Activated CD4-positive, alpha-beta memory T cell treated with anti-CD3 and anti-CD28 coated beads, Interleukin-2, amount 10 ng/mL, durations not matched to agents 7 days and 5 days (primary cell): ENCODE results near the gene SLX4IP. TPM values are rescaled to one million over a fixed set of nuclear protein-coding genes. Genes with fewer than 3 reads are reported as not detected.

Experiments used
- CTCF ChIA-PET: fragments of 350-600 bp; sonication (Branson Sonifier 250); formaldehyde crosslinking; loops from one replicate; lab custom pipeline; 2021; ENCODE audit warnings: antibody characterized with exemption, inconsistent platforms; lab: Charles Lee
- POLR2A ChIA-PET: fragments of 350-600 bp; sonication (Branson Sonifier 250); formaldehyde crosslinking; loops from one replicate; lab custom pipeline; 2021; ENCODE audit warnings: antibody characterized with exemption; lab: Charles Lee
- DNase-seq: peaks from one replicate; pipeline ENCODE4 v3.0.0-alpha.2; 2020
- H3K27ac Mint-ChIP-seq: one replicate; pipeline ENCODE4 v1.8.0; 2021; ENCODE audit warnings: mild to moderate bottlenecking, mixed read lengths
- H3K27me3 Mint-ChIP-seq: one replicate; pipeline ENCODE4 v1.8.0; 2021; ENCODE audit warnings: mixed read lengths
- H3K36me3 Mint-ChIP-seq: one replicate; pipeline ENCODE4 v1.8.0; 2021; ENCODE audit warnings: low read depth, mixed read lengths
- H3K4me1 Mint-ChIP-seq: one replicate; pipeline ENCODE4 v1.8.0; 2021; ENCODE audit warnings: mixed read lengths
- H3K4me3 Mint-ChIP-seq: one replicate; pipeline ENCODE4 v1.8.0; 2021; ENCODE audit warnings: mild to moderate bottlenecking, mixed read lengths
- H3K9me3 Mint-ChIP-seq: one replicate; pipeline ENCODE4 v1.8.0; 2021; ENCODE audit warnings: mixed read lengths
- total RNA-seq, 2 experiments: library from RNA; stranded (reverse); gene quantifications; one replicate each; pipeline ENCODE4 v1.2.3, GENCODE V29; 2021

SLX4IP gene
- total RNA-seq, 2 experiments from 2014 or later, result 6.2 TPM

GRCh38 chr20:10555393-10555792, 120.3 kb downstream of the SLX4IP start:
- ChIA-PET POLR2A (no interaction called here), CTCF (interaction anchor here (1.6 kb wide), 1 partner anchor 93 kb away, joined by 4 read pairs; no protein-coding TSS in a partner anchor)
- Mint-ChIP-seq H3K4me1 (peaks cover 30% of the 10 kb centered on the region), H3K27ac (no peak overlapping the region), H3K27me3 (peaks cover 3% of the 10 kb centered on the region), H3K9me3 (no peaks in the 10 kb centered on the region), H3K4me3 (no peak overlapping the region), H3K36me3 (peaks cover 2% of the 10 kb centered on the region)
- no peak for DNase-seq

DNA sequence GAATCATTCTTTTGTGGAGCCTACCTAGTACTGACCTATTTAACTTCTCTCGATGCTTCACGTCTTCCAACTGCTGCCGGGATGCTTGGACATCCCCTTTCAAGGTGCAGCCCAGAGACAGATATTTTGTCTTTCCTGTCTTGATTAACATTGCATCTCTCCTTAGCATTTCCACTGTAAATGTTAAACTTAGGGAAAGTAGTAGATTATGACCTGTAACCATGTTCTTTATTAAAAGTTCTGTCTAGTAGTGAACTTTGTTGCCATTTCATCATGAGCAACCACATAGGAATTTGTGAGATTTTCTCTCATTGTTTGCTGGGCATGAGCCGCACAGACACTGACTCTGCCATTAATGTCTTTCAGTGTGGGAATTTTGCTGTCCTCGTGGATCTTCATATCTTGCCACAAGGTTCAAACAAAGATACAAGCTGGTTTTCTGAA, 120.8 kb downstream of the SLX4IP start:
- Mint-ChIP-seq H3K27ac (no peak overlapping the region), H3K4me3 (no peak overlapping the region), H3K27me3 (peaks cover 3% of the 10 kb centered on the region), H3K9me3 (no peaks in the 10 kb centered on the region), H3K36me3 (peaks cover 2% of the 10 kb centered on the region), H3K4me1 (peaks cover 25% of the 10 kb centered on the region)
- ChIA-PET POLR2A (no interaction called here), CTCF (interaction anchor here (1.3 to 1.6 kb wide), 2 partner anchors 93 to 116 kb away, joined by 3 to 4 read pairs; no protein-coding TSS in a partner anchor)
- no peak for DNase-seq

- Mint-ChIP-seq H3K36me3 (peaks cover 4% of the 10 kb centered on the region), H3K4me3 (no peak overlapping the region), H3K27me3 (peaks cover 3% of the 10 kb centered on the region), H3K27ac (no peak overlapping the region), H3K9me3 (no peaks in the 10 kb centered on the region), H3K4me1 (peaks cover 19% of the 10 kb centered on the region)
- DNase-seq, result no peak
- POLR2A ChIA-PET, result no interaction called here
- CTCF ChIA-PET, result interaction anchor here (1.3 to 1.5 kb wide), 2 partner anchors 9 to 115 kb away, joined by 3 to 4 read pairs; no protein-coding TSS in a partner anchor
Observed at GRCh38 chr20:10556519-10557083, 121.5 kb downstream of the SLX4IP start.

- POLR2A ChIA-PET, result no interaction called here
- peaks cover 3% of the 10 kb centered on the region for H3K27me3 Mint-ChIP-seq
Observed at GRCh38 chr20:10557685-10558084, 122.6 kb downstream of the SLX4IP start.

GRCh38 chr20:10558635-10559187, 123.6 kb downstream of the SLX4IP start:
- Mint-ChIP-seq H3K4me3 (no peak overlapping the region), H3K27ac (no peak overlapping the region), H3K4me1 (peaks cover 23% of the 10 kb centered on the region), H3K27me3 (peaks cover 3% of the 10 kb centered on the region), H3K9me3 (no peaks in the 10 kb centered on the region), H3K36me3 (peaks cover 11% of the 10 kb centered on the region)
- ChIA-PET CTCF (no interaction called here), POLR2A (interaction anchor here (0.8 kb wide), 1 partner anchor 9 kb away, joined by 3 read pairs; no protein-coding TSS in a partner anchor)
- DNase-seq, result peak; percentile 52

More at GRCh38 chr20:10557685-10558084, 122.6 kb downstream of the SLX4IP start:
- peaks cover 7% of the 10 kb centered on the region for H3K36me3 Mint-ChIP-seq
- H3K4me1 Mint-ChIP-seq, result peaks cover 15% of the 10 kb centered on the region
- DNase-seq, result no peak
- H3K27ac Mint-ChIP-seq, result no peak overlapping the region
- no peaks in the 10 kb centered on the region for H3K9me3 Mint-ChIP-seq
- CTCF ChIA-PET, result interaction anchor here (1.5 kb wide), 1 partner anchor 10 kb away, joined by 4 read pairs; no protein-coding TSS in a partner anchor
- no peak overlapping the region for H3K4me3 Mint-ChIP-seq

DNA sequence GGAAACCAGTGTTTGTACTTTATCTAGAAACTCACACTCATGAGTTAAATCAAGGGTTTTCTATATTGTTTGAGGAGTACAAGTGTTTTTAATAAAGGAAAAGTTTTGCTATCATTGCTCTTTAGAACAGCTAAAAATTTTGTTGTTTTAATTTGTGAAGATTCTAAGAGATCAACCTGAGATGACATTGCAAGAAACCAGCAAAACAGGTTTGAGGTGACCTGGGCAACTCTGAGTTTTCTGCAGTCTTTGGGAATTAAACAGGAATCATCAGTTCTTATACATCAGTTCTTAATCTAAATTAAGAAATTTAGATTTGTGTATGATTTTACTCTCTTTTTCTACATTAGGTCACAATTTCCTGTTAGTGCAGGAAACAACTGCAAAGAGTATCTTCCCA, 124.2 kb downstream of the SLX4IP start:
- no peak for DNase-seq
- no peaks in the 10 kb centered on the region for H3K27me3 Mint-ChIP-seq
- H3K4me1 Mint-ChIP-seq, result peaks cover 29% of the 10 kb centered on the region
- CTCF ChIA-PET, result no interaction called here
- no peak overlapping the region for H3K4me3 Mint-ChIP-seq
- POLR2A ChIA-PET, result no interaction called here
- no peaks in the 10 kb centered on the region for H3K9me3 Mint-ChIP-seq
- H3K36me3 Mint-ChIP-seq, result peaks cover 11% of the 10 kb centered on the region
- no peak overlapping the region for H3K27ac Mint-ChIP-seq

DNA sequence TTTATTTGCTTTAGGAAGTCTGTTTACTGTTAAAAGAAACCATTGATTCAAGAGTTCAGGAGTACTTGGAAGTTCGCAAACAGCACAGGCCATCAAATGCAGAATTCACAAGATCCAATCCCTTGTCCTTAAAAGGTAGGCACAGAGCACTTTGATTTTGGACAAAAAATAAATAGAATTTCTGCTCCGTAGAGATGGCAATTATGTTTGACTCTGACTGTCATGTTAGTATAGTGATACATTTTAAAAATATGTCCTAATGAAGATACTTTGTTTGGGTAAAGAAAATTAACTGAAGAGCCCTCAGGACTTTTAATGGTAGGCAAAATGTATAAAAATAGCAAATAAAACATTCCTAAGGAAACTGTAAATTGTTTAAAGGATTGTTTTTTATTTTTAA, 125.6 kb downstream of the SLX4IP start:
- H3K4me1 Mint-ChIP-seq, result peaks cover 39% of the 10 kb centered on the region
- H3K9me3 Mint-ChIP-seq, result no peaks in the 10 kb centered on the region
- no peak overlapping the region for H3K27ac Mint-ChIP-seq
- POLR2A ChIA-PET, result no interaction called here
- no peak for DNase-seq
- CTCF ChIA-PET, result no interaction called here
- H3K36me3 Mint-ChIP-seq, result peaks cover 12% of the 10 kb centered on the region
- no peak overlapping the region for H3K4me3 Mint-ChIP-seq
- no peaks in the 10 kb centered on the region for H3K27me3 Mint-ChIP-seq

DNA sequence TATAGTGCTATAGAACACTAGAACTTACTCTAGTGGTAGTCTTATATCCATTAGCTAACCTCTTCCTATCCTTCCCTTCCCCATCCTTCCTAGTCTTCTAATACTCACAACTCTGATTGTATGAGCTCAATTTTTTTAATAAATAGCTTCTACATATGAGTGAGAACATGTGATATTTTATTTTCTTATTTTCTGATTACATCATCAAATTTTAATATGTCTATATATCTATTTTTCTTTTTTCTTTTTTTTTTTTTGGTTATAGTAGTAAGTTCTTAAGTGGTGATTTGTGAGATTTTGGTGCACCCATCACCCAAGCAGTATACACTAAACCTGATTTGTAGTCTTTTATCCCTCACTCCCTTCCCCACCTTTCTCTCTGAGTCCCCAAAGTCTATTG, 126.2 kb downstream of the SLX4IP start:
- no peak for DNase-seq
- ChIA-PET POLR2A (no interaction called here), CTCF (no interaction called here)
- Mint-ChIP-seq H3K27me3 (no peaks in the 10 kb centered on the region), H3K36me3 (peaks cover 15% of the 10 kb centered on the region), H3K27ac (no peak overlapping the region), H3K4me3 (no peak overlapping the region), H3K9me3 (no peaks in the 10 kb centered on the region), H3K4me1 (peaks cover 42% of the 10 kb centered on the region)

DNA sequence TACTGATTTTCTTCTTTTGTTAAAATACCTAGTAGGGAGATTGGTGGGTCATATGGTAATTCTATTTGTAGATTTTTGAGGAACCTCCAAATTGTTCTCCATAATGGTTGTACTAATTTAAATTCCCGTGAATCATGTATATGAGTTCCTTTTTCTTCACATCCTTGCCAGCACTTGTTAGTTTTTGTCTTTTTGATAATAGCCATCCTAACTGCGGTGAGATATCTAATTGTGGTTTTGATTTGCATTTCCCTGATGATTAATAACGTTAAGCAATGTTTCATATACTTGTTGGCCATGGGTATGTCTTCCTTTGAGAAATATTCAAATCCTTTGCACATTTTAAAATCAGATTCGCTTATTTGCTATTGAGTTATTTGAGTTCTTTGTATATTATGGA, 127.8 kb downstream of the SLX4IP start:
- Mint-ChIP-seq H3K36me3 (peaks cover 15% of the 10 kb centered on the region), H3K27me3 (no peaks in the 10 kb centered on the region), H3K27ac (no peak overlapping the region), H3K4me3 (no peak overlapping the region), H3K4me1 (peaks cover 48% of the 10 kb centered on the region), H3K9me3 (no peaks in the 10 kb centered on the region)
- ChIA-PET CTCF (no interaction called here), POLR2A (no interaction called here)
- no peak for DNase-seq

- Mint-ChIP-seq H3K4me3 (no peak overlapping the region), H3K4me1 (peaks cover 48% of the 10 kb centered on the region), H3K9me3 (no peaks in the 10 kb centered on the region), H3K27me3 (no peaks in the 10 kb centered on the region), H3K27ac (peak overlapping the region; percentile 25), H3K36me3 (peaks cover 13% of the 10 kb centered on the region)
- ChIA-PET POLR2A (no interaction called here), CTCF (no interaction called here)
- DNase-seq, result no peak
Observed at GRCh38 chr20:10563935-10564492, 128.9 kb downstream of the SLX4IP start.

DNA sequence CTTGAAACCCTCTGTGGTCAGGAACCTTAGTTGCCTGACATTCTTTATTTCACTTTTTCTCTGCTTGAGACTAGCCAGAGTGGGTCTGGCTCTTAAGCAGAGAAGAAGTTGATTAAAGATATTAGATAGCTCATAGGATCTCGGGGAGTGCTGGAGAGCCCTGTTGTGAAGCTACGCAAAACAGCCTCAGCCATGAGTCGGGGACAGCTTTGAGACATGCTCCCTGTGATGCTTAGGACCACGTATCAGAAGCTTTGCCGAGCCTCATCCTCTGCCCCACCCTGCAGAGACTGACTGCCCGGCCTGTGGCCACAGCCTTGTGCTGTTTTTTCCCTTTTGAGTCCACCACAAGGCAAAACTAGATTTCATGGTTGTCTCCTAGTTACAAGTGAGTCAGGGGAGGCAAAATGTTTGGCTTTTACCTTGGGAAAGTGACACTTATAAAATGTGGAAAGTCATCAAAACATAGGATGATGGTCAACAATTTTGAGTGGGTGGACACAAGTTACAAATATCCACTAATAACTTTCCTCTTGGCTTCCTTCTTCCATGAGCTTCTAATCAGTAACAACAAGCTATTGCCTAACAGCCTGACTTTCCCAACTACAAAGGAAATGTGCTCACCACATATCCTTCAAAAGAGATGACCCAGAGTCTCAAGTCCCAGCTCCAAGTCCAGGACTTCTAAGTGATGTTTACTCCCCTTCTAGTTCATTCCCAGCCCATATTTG, 130.3 kb downstream of the SLX4IP start:
- H3K9me3 Mint-ChIP-seq, result no peaks in the 10 kb centered on the region
- H3K36me3 Mint-ChIP-seq, result peaks cover 17% of the 10 kb centered on the region
- peaks cover 45% of the 10 kb centered on the region for H3K4me1 Mint-ChIP-seq
- ChIA-PET POLR2A (no interaction called here), CTCF (interaction anchor here (0.6 kb wide), 1 partner anchor 119 kb away, joined by 4 read pairs; no protein-coding TSS in a partner anchor)
- no peak overlapping the region for H3K27ac Mint-ChIP-seq
- DNase-seq, result no peak
- H3K27me3 Mint-ChIP-seq, result no peaks in the 10 kb centered on the region
- no peak overlapping the region for H3K4me3 Mint-ChIP-seq

DNA sequence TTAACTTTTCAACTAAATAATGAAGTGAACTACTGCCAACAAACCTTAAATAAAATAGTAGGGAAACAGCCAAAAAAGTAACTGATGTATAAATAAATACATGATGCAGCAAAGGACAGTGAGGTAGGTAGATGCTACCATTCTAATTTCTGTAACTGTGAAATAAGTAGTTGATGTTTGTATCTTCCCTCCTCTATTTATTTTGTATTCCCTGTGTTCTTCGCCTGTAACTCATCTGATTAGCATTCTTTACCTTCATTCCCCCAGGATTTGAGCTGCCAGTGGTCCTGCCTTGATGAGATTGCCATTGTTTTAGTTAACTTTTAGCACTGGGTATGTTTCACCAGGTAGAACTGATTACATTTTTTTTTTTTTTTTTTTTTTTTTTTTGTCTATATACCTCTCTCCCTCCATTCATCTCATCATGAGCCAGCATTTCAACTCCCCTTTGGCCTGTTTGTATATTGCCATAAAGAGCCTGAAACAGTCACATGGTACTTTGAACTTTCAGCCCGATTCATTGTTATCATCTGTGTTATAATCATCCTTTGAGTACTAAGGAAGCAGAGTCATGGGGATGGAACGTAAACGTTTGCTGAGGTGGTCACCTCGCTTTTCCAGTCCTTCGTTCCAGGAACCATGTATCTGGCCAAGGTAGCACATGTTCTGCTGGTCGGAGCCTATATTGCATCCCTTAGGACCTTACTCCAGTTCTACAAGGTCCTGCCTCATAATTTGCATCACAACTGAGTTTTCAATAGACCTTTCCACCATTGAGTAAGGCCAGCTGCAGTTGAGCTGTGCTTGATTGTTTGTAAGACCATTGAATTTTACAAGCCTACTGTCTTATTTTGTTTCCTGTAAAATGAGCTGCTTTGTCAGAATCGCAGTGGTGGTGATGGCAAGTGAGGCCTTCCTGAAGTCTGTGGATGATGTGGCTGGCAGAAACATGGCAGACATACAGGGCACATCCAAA, 131.1 kb downstream of the SLX4IP start:
- no peak overlapping the region for H3K4me3 Mint-ChIP-seq
- POLR2A ChIA-PET, result no interaction called here
- H3K36me3 Mint-ChIP-seq, result peaks cover 17% of the 10 kb centered on the region
- peaks cover 47% of the 10 kb centered on the region for H3K4me1 Mint-ChIP-seq
- CTCF ChIA-PET, result interaction anchor here (0.6 kb wide), 1 partner anchor 120 kb away, joined by 4 read pairs; no protein-coding TSS in a partner anchor
- H3K27ac Mint-ChIP-seq, result no peak overlapping the region
- DNase-seq, result no peak
- H3K27me3 Mint-ChIP-seq, result no peaks in the 10 kb centered on the region
- H3K9me3 Mint-ChIP-seq, result no peaks in the 10 kb centered on the region
